ENCODE measurements around the gene PPM1N. TPM values are rescaled to one million over a fixed set of nuclear protein-coding genes. Genes with fewer than 3 reads are reported as not detected.

PPM1N gene
- total RNA-seq, 2 donors from 2014 or later, result 0.67 to 1.9 TPM

- no peak for DNase-seq (ENCODE audit: low spot score)
- intact Hi-C loops (cut with DNase I), result loop anchor here in 1 of 2 donors (5.0 to 10.0 kb wide), 2 partner anchors 46 to 1852 kb away; partner anchors contain the start of gene C5AR2
Measured at GRCh38 chr19:45483033-45483432, 15.2 kb upstream of the PPM1N start.

GRCh38 chr19:45484273-45484945 lies 13.8 kb upstream of the PPM1N start:
- DNase-seq (ENCODE audit: low spot score), result no peak
- intact Hi-C loops (cut with DNase I), result loop anchor here in 1 of 2 donors (5.0 to 10.0 kb wide), 2 partner anchors 47 to 1850 kb away; partner anchors contain the start of gene C5AR2

- intact Hi-C loops (cut with DNase I), result loop anchor here in 1 of 2 donors (10.0 kb wide), 1 partner anchor 1849 kb away; the partner anchor contains the start of gene C5AR2
- peak; percentile 100 for DNase-seq (ENCODE audit: low spot score)
Measured at GRCh38 chr19:45485305-45486077, 12.8 kb upstream of the PPM1N start.

- intact Hi-C loops (cut with DNase I), result loop anchor here in 1 of 2 donors (10.0 kb wide), 1 partner anchor 1846 kb away; the partner anchor contains the start of gene C5AR2
- DNase-seq (ENCODE audit: low spot score), result no peak
Measured at GRCh38 chr19:45488708-45489107, 9.5 kb upstream of the PPM1N start.

- intact Hi-C loops (cut with DNase I), result loop anchor here in 1 of 2 donors (10.0 kb wide), 1 partner anchor 1845 kb away; the partner anchor contains the start of gene C5AR2
- DNase-seq (ENCODE audit: low spot score), result no peak
Measured at GRCh38 chr19:45489216-45489855, 8.9 kb upstream of the PPM1N start.

GRCh38 chr19:45492137-45492626 lies 6.1 kb upstream of the PPM1N start:
- no peak for DNase-seq (ENCODE audit: low spot score)
- intact Hi-C loops (cut with DNase I), result no loop called here

GRCh38 chr19:45492627-45493470 lies 5.4 kb upstream of the PPM1N start:
- no peak for DNase-seq (ENCODE audit: low spot score)
- intact Hi-C loops (cut with DNase I), result no loop called here

- intact Hi-C loops (cut with DNase I), result no loop called here
- DNase-seq (ENCODE audit: low spot score), result no peak
Measured at GRCh38 chr19:45494261-45494916, 3.9 kb upstream of the PPM1N start.

GRCh38 chr19:45495178-45495577 lies 3.1 kb upstream of the PPM1N start:
- intact Hi-C loops (cut with DNase I), result no loop called here
- DNase-seq (ENCODE audit: low spot score), result no peak

GRCh38 chr19:45496349-45496953 lies 1.8 kb upstream of the PPM1N start:
- DNase-seq (ENCODE audit: low spot score), result no peak
- intact Hi-C loops (cut with DNase I), result loop anchor here in 1 of 2 donors (2.0 kb wide), 1 partner anchor 72 kb away; no protein-coding TSS in a partner anchor

GRCh38 chr19:45497791-45498190 lies 452 bp upstream of the PPM1N start:
- no peak for DNase-seq (ENCODE audit: low spot score)
- intact Hi-C loops (cut with DNase I), result loop anchor here in 1 of 2 donors (2.0 kb wide), 1 partner anchor 71 kb away; no protein-coding TSS in a partner anchor

GRCh38 chr19:45499196-45500180 lies 1.2 kb downstream of the PPM1N start:
- intact Hi-C loops (cut with DNase I), result no loop called here
- DNase-seq (ENCODE audit: low spot score), result no peak

- intact Hi-C loops (cut with DNase I), result no loop called here
- no peak for DNase-seq (ENCODE audit: low spot score)
Measured at GRCh38 chr19:45500918-45501729, 2.9 kb downstream of the PPM1N start.

GRCh38 chr19:45501730-45502014 lies 3.4 kb downstream of the PPM1N start:
- intact Hi-C loops (cut with DNase I), result no loop called here
- no peak for DNase-seq (ENCODE audit: low spot score)

- intact Hi-C loops (cut with DNase I), result no loop called here
- DNase-seq (ENCODE audit: low spot score), result no peak
Measured at GRCh38 chr19:45502111-45502510, 3.9 kb downstream of the PPM1N start.

GRCh38 chr19:45503909-45504308 lies 5.7 kb downstream of the PPM1N start:
- no peak for DNase-seq (ENCODE audit: low spot score)
- intact Hi-C loops (cut with DNase I), result no loop called here
